Trophoblast cell (in vitro differentiated cells and primary cell): ENCODE results near the gene INHBB.

ENCODE experiments used
- DNase-seq, 2 donors: peaks; one replicate each; pipeline ENCODE4 v3.0.0-alpha.2; 2016
- H2AFZ ChIP-seq: 2 replicates; pipeline ENCODE4 v1.6.1; 2013; ENCODE audit warnings: low read length, moderate library complexity, mild to moderate bottlenecking; ENCODE audit not compliant: insufficient read depth, poor library complexity
- H2AK5ac ChIP-seq: 2 replicates; pipeline ENCODE4 v1.6.1; 2013; ENCODE audit warnings: mild to moderate bottlenecking, low read length
- H2BK120ac ChIP-seq: 2 replicates; pipeline ENCODE4 v1.6.1; 2013; ENCODE audit warnings: low read length, mild to moderate bottlenecking, moderate library complexity; ENCODE audit not compliant: insufficient read depth, poor library complexity
- H2BK12ac ChIP-seq: 2 replicates; pipeline ENCODE4 v1.6.1; 2013; ENCODE audit warnings: mild to moderate bottlenecking, low read length, moderate library complexity
- H2BK5ac ChIP-seq: 2 replicates; pipeline ENCODE4 v1.6.1; 2013; ENCODE audit warnings: low read length, low read depth, moderate library complexity, mild to moderate bottlenecking; ENCODE audit not compliant: poor library complexity
- H3K14ac ChIP-seq: 2 replicates; pipeline ENCODE4 v1.6.1; 2013; ENCODE audit warnings: mild to moderate bottlenecking, low read length
- H3K18ac ChIP-seq: 2 replicates; pipeline ENCODE4 v1.6.1; 2013; ENCODE audit warnings: mild to moderate bottlenecking, low read length
- H3K23ac ChIP-seq: 2 replicates; pipeline ENCODE4 v1.6.1; 2013; ENCODE audit warnings: low read length
- H3K27ac ChIP-seq: 2 replicates; pipeline ENCODE4 v1.5.1; 2013; ENCODE audit warnings: low read depth, mild to moderate bottlenecking, inconsistent platforms, low read length, moderate library complexity
- H3K27me3 ChIP-seq: 2 replicates; pipeline ENCODE4 v1.6.1; 2013; ENCODE audit warnings: inconsistent platforms, mild to moderate bottlenecking, low read length, moderate library complexity; ENCODE audit not compliant: insufficient read depth
- H3K36me3 ChIP-seq, 2 experiments: 1 replicate in 1 of 2; 2 replicates in 1 of 2; pipeline ENCODE4 v1.6.1; 2013; ENCODE audit warnings: low read length in 2 of 2, mild to moderate bottlenecking in 2 of 2, moderate library complexity in 1 of 2; ENCODE audit not compliant: insufficient read depth in 2 of 2, control insufficient read depth in 1 of 2
- H3K4ac ChIP-seq: 2 replicates; pipeline ENCODE4 v1.6.1; 2013; ENCODE audit warnings: low read depth, mild to moderate bottlenecking, low read length, moderate library complexity
- H3K4me1 ChIP-seq, 2 experiments: 1 replicate in 1 of 2; 2 replicates in 1 of 2; pipeline ENCODE4 v1.6.1; 2013; ENCODE audit warnings: low read length in 2 of 2, mild to moderate bottlenecking in 2 of 2, moderate library complexity in 1 of 2; ENCODE audit not compliant: insufficient read depth in 2 of 2, control insufficient read depth in 1 of 2
- H3K4me2 ChIP-seq: 2 replicates; pipeline ENCODE4 v1.6.1; 2013; ENCODE audit warnings: inconsistent platforms, mild to moderate bottlenecking, low read length, moderate library complexity
- H3K4me3 ChIP-seq: 2 replicates; pipeline ENCODE4 v1.5.1; 2013; ENCODE audit warnings: mild to moderate bottlenecking, low read depth, low read length, inconsistent platforms
- H3K79me1 ChIP-seq: one replicate; pipeline ENCODE4 v1.6.1; 2013; ENCODE audit warnings: low read length
- H3K79me2 ChIP-seq: 2 replicates; pipeline ENCODE4 v1.6.1; 2013; ENCODE audit warnings: low read length, mild to moderate bottlenecking; ENCODE audit not compliant: control insufficient read depth, insufficient read depth, poor library complexity
- H3K9ac ChIP-seq: 2 replicates; pipeline ENCODE4 v1.6.1; 2013; ENCODE audit warnings: mild to moderate bottlenecking, low read length
- H3K9me3 ChIP-seq: 2 replicates; pipeline ENCODE4 v1.6.1; 2013; ENCODE audit warnings: low read depth, mild to moderate bottlenecking, control low read depth, inconsistent platforms, low read length; ENCODE audit not compliant: insufficient read depth
- H4K12ac ChIP-seq: 2 replicates; pipeline ENCODE4 v1.6.1; 2013; ENCODE audit warnings: low read depth, mild to moderate bottlenecking, low read length, moderate library complexity
- H4K8ac ChIP-seq: 2 replicates; pipeline ENCODE4 v1.6.1; 2013; ENCODE audit warnings: low read depth, mild to moderate bottlenecking, low read length, moderate library complexity
- H4K91ac ChIP-seq: one replicate; pipeline ENCODE4 v1.6.1; 2013; ENCODE audit warnings: low read depth, mild to moderate bottlenecking, low read length, moderate library complexity
- WGBS: extraction: QIAGEN DNeasy Blood & Tissue Kit; methylation state at CpG from one replicate; pipeline ENCODE4 v1.1.7; 2013; ENCODE audit warnings: missing lambda C conversion rate; ENCODE audit not compliant: insufficient read length, insufficient coverage; ENCODE audit errors: extremely low coverage; 5-methylcytosine and 5-hydroxymethylcytosine counted together

INHBB gene

DNA sequence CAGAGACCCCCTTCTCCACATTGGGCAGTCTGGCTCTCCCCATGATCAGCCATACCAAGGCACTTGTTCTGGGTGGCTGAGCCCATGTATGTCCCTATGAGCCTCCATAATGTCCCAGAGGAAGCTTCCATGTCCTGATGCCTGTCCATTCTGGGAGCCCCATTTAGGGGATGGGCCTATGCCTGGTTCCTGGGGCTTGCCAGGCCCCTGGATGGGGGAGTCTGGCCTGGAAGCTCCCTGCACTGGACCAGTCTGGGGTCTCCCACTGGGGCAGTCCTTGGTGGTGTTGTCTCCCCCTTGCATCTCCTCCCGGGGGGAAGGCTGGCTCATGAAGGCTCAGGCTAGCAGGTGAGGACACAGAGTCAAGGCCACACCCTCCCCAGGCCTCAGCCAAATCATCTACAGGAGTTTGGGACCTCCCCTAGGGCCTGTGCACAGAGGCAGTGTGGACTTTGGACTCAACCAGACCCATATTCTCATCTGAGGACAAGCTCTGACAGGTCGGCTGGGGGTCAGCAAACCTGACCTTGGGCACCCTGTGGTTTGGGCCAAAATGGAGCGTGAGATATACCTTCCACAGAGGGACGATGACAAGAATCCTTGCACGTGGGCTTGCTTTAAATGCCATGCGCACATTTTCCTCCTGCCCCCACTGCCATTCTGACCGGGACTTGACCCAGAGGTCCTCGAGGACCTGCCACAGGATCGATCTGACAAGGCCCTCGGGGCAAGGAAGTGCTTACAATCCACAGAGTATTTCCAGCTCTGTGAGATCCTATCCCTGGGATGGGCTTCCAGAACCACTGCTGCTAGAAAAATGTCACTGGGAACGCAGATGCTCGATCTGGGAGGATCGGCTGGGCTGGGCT is 38.8 kb downstream of the INHBB start:
- no peak overlapping the region for H2BK5ac ChIP-seq
- H4K12ac ChIP-seq: no peak overlapping the region
- no peaks in the 10 kb centered on the region for H3K4me1 ChIP-seq
- no peak overlapping the region for H2BK120ac ChIP-seq
- H3K9ac ChIP-seq: no peak overlapping the region
- H3K4ac ChIP-seq: no peak overlapping the region
- no peak overlapping the region for H2AFZ ChIP-seq
- H3K27me3 ChIP-seq: no peaks in the 10 kb centered on the region
- no peak for DNase-seq
- H3K79me1 ChIP-seq: no peaks in the 10 kb centered on the region
- no peaks in the 10 kb centered on the region for H3K9me3 ChIP-seq
- H2AK5ac ChIP-seq: no peak overlapping the region
- H4K8ac ChIP-seq: no peak overlapping the region
- no peak overlapping the region for H3K4me2 ChIP-seq
- no peak overlapping the region for H3K14ac ChIP-seq
- H3K79me2 ChIP-seq: no peaks in the 10 kb centered on the region
- H3K27ac ChIP-seq: no peak overlapping the region
- H3K36me3 ChIP-seq: no peaks in the 10 kb centered on the region
- no CpG with 5 or more reads among the region's 13 CpGs for WGBS
- H3K4me3 ChIP-seq: no peak overlapping the region
- H2BK12ac ChIP-seq: no peak overlapping the region
- no peak overlapping the region for H3K18ac ChIP-seq
- no peak overlapping the region for H4K91ac ChIP-seq
- H3K23ac ChIP-seq: no peak overlapping the region

DNA sequence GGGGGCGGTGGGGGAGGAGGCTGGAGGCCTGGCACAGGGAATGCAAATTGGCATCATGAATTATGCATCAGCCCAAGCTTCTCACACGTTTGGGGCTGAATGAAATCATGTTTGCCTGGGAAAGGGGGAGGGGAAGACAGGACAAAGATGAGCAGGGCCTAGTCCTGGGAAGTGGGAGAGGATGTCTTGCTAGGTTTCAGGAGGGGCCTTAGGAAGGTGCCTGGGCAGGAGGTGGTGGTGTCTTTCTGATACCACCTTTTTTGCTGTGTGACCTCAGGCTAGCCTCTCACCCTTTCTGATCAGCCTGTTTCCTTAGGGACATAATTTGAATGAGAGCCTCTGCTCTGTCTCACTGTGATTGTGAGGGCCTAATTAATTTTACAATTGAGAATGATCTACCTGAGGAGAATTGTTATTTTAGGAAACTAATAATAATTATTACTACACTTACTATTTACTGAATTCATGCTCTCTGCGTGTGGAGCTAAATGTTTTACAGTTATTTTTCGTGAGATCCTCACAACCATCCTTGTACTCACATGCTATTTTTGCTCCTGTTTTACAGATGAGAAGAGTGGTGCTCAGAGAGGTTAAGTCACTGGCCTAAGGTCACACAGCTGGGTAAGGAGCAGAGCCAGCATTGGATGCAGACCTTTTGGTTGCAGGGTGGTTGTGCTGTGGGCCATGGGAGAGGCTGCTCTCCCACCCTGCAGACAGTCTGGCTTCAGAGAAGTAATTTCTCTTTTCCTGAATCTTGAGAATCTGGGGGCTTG is 39.6 kb downstream of the INHBB start:
- H3K4me3 ChIP-seq: no peak overlapping the region
- no peak overlapping the region for H3K4me2 ChIP-seq
- H2AK5ac ChIP-seq: no peak overlapping the region
- H3K27me3 ChIP-seq: no peaks in the 10 kb centered on the region
- H3K79me2 ChIP-seq: no peaks in the 10 kb centered on the region
- no peak overlapping the region for H3K9ac ChIP-seq
- DNase-seq: no peak
- no peaks in the 10 kb centered on the region for H3K79me1 ChIP-seq
- H4K8ac ChIP-seq: no peak overlapping the region
- H3K9me3 ChIP-seq: no peaks in the 10 kb centered on the region
- no peak overlapping the region for H2AFZ ChIP-seq
- H3K4me1 ChIP-seq: no peaks in the 10 kb centered on the region
- H3K36me3 ChIP-seq: no peaks in the 10 kb centered on the region
- H3K4ac ChIP-seq: no peak overlapping the region
- WGBS: no CpG with 5 or more reads among the region's 4 CpGs
- H3K14ac ChIP-seq: no peak overlapping the region
- no peak overlapping the region for H4K12ac ChIP-seq
- no peak overlapping the region for H4K91ac ChIP-seq
- H2BK5ac ChIP-seq: no peak overlapping the region
- H2BK120ac ChIP-seq: no peak overlapping the region
- H2BK12ac ChIP-seq: no peak overlapping the region
- no peak overlapping the region for H3K27ac ChIP-seq
- H3K18ac ChIP-seq: no peak overlapping the region
- H3K23ac ChIP-seq: no peak overlapping the region

DNA sequence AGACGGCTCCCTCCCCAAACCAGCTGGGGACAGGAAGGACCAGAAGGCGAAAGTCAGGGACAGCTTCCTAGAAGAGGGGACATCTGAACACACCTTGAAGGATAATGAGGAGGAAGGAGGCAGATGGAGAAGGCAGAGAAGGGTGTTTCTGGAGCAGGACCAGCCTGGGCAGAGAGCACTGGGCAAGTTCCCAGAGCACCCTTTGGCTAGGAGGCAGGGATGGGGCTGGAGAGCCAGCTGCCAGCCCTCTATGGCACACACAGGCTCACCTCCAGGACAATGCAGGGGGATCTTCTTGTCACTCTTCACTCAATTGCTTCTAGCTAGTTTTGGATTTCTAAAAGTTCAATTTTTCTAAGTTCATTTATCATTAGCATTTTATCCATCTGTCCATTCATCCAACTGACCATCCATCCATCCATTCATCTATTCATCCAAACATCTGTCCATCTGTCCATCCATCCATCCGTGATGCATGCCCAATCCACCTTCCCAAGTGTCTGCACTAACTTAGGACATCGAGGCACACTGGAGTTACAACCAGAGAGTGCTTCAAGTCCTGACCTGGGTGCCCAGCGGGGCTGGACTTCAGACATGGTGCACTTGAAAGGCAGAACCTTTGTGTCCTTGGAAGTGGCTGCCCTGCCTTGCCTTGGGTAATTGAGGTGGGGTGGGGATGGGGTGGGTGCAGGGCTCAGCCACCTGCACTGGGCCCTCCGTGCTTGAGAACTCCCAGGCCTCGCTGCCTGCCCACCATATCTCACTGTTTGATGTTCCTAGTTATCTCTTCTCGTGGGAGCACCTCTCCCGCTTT is 42.5 kb downstream of the INHBB start:
- DNase-seq: no peak
- no CpG with 5 or more reads among the region's 9 CpGs for WGBS
- H3K4me1 ChIP-seq: no peaks in the 10 kb centered on the region
- no peak overlapping the region for H3K23ac ChIP-seq
- no peak overlapping the region for H2BK5ac ChIP-seq
- H3K9ac ChIP-seq: no peak overlapping the region
- no peak overlapping the region for H3K14ac ChIP-seq
- H3K27ac ChIP-seq: no peak overlapping the region
- H2BK12ac ChIP-seq: no peak overlapping the region
- no peak overlapping the region for H3K18ac ChIP-seq
- H3K79me2 ChIP-seq: no peaks in the 10 kb centered on the region
- H3K27me3 ChIP-seq: no peaks in the 10 kb centered on the region
- no peak overlapping the region for H4K91ac ChIP-seq
- H4K12ac ChIP-seq: no peak overlapping the region
- no peak overlapping the region for H4K8ac ChIP-seq
- H3K9me3 ChIP-seq: peaks cover 3% of the 10 kb centered on the region
- no peak overlapping the region for H2AK5ac ChIP-seq
- H2BK120ac ChIP-seq: no peak overlapping the region
- no peak overlapping the region for H3K4me2 ChIP-seq
- H3K4me3 ChIP-seq: no peak overlapping the region
- no peak overlapping the region for H3K4ac ChIP-seq
- H2AFZ ChIP-seq: no peak overlapping the region
- H3K79me1 ChIP-seq: no peaks in the 10 kb centered on the region
- H3K36me3 ChIP-seq: no peaks in the 10 kb centered on the region

DNA sequence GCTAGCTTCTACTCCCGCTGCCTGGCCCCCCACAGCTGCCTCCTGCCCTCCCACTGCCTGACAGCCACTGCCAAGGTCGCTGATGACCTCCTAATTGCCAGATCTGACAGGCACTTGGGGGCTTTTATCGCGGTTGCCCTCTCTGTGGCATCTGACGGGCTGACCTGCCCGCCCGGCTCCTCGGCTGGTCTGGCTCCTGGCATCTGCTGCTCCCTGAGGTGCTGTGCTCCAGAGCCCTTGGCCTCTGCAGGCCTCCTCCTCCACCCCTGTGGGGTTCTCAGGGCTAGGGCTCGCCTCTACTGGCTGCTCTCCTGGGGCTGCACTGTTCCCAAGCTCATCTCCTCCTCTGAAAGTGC is 43.1 kb downstream of the INHBB start:
- no peaks in the 10 kb centered on the region for H3K4me1 ChIP-seq
- H4K8ac ChIP-seq: no peak overlapping the region
- H3K18ac ChIP-seq: no peak overlapping the region
- no peaks in the 10 kb centered on the region for H3K27me3 ChIP-seq
- no peak overlapping the region for H3K4ac ChIP-seq
- no peak overlapping the region for H3K14ac ChIP-seq
- no peak overlapping the region for H2AFZ ChIP-seq
- H3K9ac ChIP-seq: no peak overlapping the region
- H4K12ac ChIP-seq: no peak overlapping the region
- H3K36me3 ChIP-seq: no peaks in the 10 kb centered on the region
- no peak overlapping the region for H4K91ac ChIP-seq
- H3K79me2 ChIP-seq: no peaks in the 10 kb centered on the region
- WGBS: no CpG with 5 or more reads among the region's 9 CpGs
- H3K4me3 ChIP-seq: no peak overlapping the region
- no peak overlapping the region for H2BK120ac ChIP-seq
- no peak for DNase-seq
- no peak overlapping the region for H2BK12ac ChIP-seq
- H2BK5ac ChIP-seq: no peak overlapping the region
- H3K4me2 ChIP-seq: no peak overlapping the region
- no peak overlapping the region for H3K23ac ChIP-seq
- peaks cover 3% of the 10 kb centered on the region for H3K9me3 ChIP-seq
- H2AK5ac ChIP-seq: no peak overlapping the region
- no peak overlapping the region for H3K27ac ChIP-seq
- no peaks in the 10 kb centered on the region for H3K79me1 ChIP-seq
